GM19099 (cell line): Measurements from ENCODE around the gene BMP2.

Source experiments
- POLR2A ChIP-seq: IDR thresholded peaks from 3 replicates; pipeline ENCODE4 v1.6.1; 2011; ENCODE audit warnings: low read depth; ENCODE audit not compliant: insufficient read length; ENCODE audit errors: extremely low read depth

The BMP2 gene

DNA sequence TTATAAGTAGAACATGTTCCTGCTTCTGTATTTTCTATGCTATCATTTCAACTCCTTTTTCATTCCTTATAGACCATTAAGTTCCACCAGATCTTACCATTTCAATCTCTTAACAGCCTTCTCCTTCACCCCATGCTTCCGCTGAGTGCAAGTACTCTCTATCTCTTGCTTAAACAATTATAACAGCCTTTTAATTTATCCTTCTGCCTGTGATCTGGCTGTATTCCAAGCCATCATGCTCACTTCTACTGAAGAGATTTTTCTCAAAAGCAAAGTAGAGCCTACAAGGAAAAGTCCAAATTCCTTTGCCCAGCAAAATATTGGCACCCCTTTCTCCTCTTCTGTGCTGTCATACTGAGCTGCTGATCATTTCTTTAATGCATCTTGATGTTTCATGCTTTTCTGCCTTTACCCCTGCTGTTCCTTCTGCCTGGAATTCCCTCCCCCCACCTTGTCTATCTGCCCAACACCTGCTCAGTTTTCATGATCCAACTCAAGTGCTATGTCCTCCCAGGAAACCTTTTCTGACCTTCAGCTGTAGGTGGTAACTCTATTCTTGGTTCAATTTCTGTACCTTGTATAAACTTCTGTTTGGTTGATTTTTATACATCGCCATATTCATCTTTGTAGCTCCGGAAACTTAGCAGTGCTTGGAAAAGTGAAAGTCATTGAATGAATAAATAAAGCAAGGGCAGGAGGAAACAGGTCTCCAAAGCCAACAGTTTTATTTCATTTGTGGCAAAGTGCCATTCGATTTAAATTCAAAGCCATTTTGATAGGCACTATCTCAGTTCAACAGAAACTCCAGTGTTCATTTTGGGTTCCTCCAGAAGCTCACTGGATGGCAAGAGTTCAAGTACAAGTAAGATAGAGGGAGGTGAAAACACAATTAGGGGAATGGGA lies 10.5 kb upstream of the BMP2 start:
- TF ChIP-seq POLR2A = no peak

DNA sequence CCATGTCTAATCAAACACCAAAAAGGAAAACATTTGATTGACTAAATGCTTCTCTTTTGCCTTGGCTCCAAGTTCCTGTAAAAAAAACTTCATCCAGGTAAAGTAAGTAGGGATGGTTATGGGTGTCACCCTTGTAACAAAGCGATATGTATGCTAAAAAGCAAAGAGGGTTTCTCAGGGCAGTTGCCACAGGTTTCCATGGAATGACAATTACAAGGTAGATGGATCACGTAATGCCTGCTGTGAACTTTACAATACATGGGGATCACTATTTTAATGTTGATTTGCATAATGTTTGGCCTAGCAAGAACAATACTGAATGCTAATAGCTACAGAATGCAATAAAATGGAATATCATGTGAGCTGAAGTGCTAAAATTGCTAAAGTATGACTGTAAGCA lies 2.9 kb upstream of the BMP2 start:
- no peak for TF ChIP-seq POLR2A

DNA sequence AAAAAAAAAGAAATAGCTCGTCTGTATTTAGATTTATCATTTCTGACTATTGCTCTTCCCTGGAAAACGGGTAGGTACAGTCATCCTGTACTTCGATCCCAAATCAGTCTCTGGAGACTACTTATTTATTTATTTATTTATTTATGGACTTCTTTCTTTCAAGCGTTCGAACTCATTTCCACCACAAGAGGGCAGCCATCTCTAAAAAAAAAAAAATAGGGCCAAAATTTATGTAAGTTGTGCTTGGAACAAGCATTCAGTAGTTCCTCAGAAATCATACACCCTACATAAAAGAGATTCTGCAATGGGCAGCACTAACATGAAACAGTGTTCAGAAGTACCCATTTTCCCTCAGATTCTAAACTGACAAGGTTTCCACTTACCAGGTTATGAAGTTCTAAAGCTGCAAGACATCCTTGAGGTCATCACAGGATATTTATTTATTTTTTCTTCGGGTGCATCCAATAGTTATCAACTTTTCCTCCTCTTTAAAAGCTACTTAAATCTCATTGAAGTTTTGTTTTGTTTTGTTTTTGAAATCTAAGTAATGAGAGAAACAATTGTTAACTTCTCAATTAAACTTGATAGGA lies 1.9 kb upstream of the BMP2 start:
- TF ChIP-seq POLR2A = no peak

DNA sequence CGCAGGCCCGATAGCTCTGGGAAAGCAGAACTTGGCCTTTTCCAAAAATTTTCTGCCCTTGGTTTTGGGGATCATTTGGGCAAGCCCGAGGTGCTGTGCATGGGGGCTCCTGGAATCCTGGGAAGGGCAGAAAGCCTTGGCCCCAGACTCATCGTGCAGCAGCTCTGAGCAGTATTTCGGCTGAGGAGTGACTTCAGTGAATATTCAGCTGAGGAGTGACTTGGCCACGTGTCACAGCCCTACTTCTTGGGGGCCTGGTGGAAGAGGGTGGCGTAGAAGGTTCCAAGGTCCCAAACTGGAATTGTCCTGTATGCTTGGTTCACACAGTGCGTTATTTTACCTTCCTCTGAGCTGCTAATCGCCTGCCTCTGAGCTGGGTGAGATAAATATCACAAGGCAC lies 1.1 kb upstream of the BMP2 start:
- no peak for TF ChIP-seq POLR2A

DNA sequence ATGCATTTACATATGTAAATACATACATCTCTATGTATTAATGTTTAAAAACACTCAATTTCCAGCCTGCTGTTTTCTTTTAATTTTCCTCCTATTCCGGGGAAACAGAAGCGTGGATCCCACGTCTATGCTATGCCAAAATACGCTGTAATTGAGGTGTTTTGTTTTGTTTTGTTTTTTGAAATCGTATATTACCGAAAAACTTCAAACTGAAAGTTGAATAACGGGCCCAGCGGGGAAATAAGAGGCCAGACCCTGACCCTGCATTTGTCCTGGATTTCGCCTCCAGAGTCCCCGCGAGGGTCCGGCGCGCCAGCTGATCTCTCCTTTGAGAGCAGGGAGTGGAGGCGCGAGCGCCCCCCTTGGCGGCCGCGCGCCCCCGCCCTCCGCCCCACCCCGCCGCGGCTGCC lies 355 bp upstream of the BMP2 start:
- no peak for TF ChIP-seq POLR2A

DNA sequence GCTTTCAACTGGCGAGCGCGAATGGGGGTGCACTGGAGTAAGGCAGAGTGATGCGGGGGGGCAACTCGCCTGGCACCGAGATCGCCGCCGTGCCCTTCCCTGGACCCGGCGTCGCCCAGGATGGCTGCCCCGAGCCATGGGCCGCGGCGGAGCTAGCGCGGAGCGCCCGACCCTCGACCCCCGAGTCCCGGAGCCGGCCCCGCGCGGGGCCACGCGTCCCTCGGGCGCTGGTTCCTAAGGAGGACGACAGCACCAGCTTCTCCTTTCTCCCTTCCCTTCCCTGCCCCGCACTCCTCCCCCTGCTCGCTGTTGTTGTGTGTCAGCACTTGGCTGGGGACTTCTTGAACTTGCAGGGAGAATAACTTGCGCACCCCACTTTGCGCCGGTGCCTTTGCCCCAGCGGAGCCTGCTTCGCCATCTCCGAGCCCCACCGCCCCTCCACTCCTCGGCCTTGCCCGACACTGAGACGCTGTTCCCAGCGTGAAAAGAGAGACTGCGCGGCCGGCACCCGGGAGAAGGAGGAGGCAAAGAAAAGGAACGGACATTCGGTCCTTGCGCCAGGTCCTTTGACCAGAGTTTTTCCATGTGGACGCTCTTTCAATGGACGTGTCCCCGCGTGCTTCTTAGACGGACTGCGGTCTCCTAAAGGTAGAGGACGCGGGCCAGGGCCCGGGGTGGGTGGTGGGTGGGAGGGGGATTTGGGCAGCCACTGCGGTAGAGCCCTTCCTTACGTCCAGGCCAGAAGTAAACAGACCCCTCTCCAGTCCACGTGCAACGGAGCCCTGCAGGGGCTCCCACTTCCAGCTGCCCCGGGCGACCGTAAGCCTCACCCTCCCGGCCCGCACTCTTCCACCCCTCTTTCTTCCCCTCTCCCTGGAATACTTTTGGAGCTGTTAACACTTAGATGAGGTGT lies 998 bp downstream of the BMP2 start:
- TF ChIP-seq POLR2A = no peak

DNA sequence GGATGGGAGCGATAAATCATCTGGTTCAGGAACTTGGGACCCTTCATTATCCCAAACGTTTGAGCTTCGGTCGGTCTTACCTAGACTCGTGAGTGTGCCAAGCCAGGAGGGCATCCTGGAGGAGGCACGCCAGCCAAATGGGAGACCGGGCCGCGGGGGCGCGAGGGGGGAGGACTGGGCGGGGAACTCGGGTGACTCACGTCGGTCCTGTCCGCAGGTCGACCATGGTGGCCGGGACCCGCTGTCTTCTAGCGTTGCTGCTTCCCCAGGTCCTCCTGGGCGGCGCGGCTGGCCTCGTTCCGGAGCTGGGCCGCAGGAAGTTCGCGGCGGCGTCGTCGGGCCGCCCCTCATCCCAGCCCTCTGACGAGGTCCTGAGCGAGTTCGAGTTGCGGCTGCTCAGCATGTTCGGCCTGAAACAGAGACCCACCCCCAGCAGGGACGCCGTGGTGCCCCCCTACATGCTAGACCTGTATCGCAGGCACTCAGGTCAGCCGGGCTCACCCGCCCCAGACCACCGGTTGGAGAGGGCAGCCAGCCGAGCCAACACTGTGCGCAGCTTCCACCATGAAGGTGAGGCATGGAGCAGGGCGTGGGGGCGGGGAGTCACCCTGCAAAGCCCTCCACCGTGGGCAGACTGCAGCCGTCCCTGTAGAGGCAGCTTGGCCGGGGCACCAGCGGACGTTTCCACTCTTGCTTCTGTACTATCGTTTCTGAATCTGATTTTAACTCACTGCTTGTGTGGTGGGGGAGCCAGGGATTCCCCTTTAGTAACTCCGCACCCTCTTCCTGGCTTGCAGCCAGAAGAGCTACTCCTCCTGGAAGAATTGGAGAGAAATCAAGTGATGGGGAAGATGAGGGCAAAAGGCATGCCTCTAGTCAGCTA lies 2.7 kb downstream of the BMP2 start:
- TF ChIP-seq POLR2A = no peak

DNA sequence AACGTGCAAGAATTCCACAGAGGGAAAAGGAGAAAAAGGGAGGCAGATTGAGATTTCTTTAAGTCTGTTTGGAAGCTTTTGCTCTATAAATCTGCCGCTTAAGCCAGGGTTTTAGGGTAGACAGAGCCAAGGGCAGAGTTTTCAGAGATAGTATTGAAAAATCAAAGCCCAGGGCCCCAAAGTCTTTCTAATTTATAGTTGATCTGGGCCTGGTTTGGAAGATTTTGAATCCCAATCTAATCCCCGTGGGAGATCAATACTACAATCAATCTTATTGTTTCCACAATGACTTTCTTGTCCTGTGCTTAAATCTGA lies 3.3 kb downstream of the BMP2 start:
- TF ChIP-seq POLR2A = no peak

DNA sequence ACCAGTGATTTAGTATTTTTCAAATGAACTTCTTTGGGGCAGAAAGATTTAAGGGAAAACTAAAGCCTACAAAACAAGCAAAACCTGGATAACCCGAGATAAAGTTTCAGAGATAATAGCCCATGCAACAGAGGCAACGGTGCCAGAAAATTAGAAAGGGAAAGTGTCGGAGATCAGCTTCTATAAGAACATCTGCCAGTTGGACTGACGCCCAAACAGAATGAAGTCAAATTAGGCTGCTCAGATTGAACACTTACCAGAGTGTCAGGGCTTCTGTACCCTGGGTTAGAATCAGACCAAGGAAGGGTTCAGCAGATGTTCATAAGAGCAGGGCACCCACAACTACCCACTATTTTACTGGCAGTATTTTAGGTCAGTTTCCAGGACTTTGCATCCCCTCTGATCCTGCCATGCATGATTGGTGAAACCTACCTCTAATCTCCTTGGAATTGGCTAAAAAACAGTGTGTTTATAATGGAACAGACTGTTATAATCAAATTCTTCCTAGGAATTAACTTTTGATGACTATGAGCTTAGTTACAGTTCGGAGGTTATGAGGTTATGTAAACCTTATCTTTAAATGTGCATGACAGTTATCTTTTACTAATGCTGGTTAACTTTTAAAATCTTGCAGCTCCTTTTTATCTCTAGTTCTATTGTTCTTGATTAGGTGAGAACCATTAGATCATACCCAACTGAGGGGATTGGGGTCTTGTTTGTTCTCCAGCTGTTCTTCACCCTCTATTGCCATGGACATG lies 13.1 kb downstream of the BMP2 start:
- no peak for TF ChIP-seq POLR2A

DNA sequence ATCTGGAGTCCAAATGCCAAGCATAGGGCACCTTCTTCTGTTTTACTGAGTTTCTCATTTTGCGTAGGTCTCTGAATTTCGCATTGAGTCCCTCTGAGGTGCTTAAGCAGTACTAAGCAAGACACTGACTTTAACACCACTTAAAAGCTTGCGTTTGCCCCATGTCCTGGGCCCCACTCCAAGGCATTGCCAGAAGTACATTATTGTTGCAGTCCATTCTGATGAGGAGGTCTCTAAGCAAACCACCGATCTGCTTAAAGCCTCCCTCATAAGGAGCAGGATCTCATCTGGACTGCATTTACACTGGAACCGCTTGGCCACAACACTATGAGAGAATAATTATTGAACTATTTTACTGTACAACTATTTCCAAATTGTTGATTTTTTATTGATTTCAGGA lies 16.3 kb downstream of the BMP2 start:
- TF ChIP-seq POLR2A = no peak

DNA sequence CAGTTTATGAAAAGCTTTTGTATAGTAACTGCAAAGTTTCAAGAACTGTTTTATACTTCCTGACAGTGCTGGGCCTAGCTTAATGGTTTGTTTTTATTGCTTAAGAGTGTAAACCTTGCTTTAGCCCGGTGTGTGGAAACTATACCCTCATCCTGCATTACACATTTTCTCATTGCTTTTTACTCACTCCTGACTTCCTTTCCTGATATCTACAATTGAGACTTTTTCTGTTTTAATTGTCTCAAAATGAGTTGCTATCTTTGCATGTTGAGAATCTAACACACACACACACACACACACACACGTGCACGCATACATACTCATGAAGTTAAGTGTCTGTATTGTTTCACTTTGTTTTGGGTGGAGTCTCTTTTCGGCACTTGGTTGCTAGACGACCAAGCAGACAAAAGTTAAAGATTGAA lies 16.7 kb downstream of the BMP2 start:
- no peak for TF ChIP-seq POLR2A

DNA sequence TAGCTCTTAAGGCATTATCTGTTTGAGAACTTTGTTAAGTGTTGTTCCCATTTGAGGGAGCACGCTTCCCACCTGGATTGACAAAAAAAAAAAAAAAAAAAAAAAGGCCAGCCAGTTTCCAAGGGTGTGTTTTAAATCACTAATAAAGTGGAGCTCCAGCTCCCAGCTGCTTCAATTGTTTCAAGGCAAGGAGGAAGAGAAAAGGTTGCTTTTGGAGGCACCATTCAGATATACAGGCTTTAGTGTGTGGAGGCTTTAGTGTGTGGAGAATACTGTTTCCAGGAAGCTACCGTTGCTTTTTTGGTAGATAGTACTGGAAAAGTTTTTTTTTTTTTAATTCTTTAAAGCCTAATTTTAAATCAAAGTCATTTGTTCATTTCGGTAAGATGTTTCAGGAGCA lies 17.3 kb downstream of the BMP2 start:
- no peak for TF ChIP-seq POLR2A

DNA sequence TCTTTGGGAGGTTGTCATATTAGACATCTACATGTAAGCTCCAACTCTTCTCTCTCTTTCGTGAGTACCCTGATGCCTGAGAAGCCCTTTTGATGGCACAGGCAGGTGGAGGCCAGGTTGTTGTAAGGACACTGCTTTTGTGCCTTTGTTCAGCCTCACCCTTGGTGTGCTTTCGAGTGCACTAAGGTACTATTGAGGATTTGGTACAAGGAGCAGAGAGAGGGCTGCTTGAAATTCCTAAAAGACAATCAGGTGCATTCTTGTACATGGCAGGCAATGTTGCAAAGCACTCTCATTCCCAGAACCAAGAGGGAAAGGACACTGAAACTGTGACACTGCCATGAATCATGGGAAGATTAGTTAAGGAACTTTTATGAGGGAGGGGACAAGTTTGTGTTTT lies 19.1 kb downstream of the BMP2 start:
- TF ChIP-seq POLR2A = no peak

DNA sequence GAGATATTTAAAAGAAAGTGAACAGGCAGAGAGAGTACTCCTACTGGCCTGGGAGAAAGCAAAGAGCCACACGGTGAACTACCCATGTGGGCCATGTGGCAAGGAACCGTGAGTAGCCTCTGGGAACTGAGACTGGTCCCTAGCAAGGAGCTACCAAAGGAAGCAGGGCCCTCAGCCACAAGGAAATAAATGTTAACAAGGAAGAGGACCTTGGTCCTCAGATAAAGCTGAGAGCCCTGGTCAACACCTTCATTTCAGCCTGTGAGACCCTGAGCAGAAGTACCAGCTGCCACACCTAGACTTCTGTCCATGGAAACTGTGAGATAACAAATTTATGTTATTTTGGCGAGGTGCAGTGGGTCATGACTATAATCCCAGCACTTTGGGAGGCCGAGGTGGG lies 25.3 kb downstream of the BMP2 start:
- TF ChIP-seq POLR2A = no peak
